Measurements from ENCODE around the gene EGFR.

The EGFR gene

GRCh38 chr7:55043691-55044370, 25.0 kb downstream of the EGFR start:
- no peak for DNase-seq

GRCh38 chr7:55044371-55044717, 25.5 kb downstream of the EGFR start:
- DNase-seq, result no peak

- no peak for DNase-seq
Measured at GRCh38 chr7:55044791-55045190, 26.0 kb downstream of the EGFR start.

GRCh38 chr7:55046582-55047342, 27.9 kb downstream of the EGFR start:
- DNase-seq, result no peak

GRCh38 chr7:55048221-55048859, 29.5 kb downstream of the EGFR start:
- DNase-seq, result no peak

GRCh38 chr7:55050281-55050680, 31.5 kb downstream of the EGFR start:
- DNase-seq, result no peak

- no peak for DNase-seq
Measured at GRCh38 chr7:55052081-55052480, 33.3 kb downstream of the EGFR start.

GRCh38 chr7:55052741-55053427, 34.1 kb downstream of the EGFR start:
- DNase-seq, result no peak

GRCh38 chr7:55053651-55054571, 35.1 kb downstream of the EGFR start:
- no peak for DNase-seq

GRCh38 chr7:55054758-55055157, 35.9 kb downstream of the EGFR start:
- no peak for DNase-seq

- DNase-seq, result no peak
Measured at GRCh38 chr7:55055479-55055878, 36.7 kb downstream of the EGFR start.

GRCh38 chr7:55056068-55056467, 37.3 kb downstream of the EGFR start:
- DNase-seq, result no peak

GRCh38 chr7:55056577-55057480, 38.0 kb downstream of the EGFR start:
- no peak for DNase-seq

GRCh38 chr7:55058314-55058713, 39.5 kb downstream of the EGFR start:
- DNase-seq, result no peak

- DNase-seq, result no peak
Measured at GRCh38 chr7:55059021-55059420, 40.2 kb downstream of the EGFR start.

GRCh38 chr7:55060085-55060484, 41.3 kb downstream of the EGFR start:
- no peak for DNase-seq

- DNase-seq, result no peak
Measured at GRCh38 chr7:55060636-55061022, 41.8 kb downstream of the EGFR start.

GRCh38 chr7:55061726-55062499, 43.1 kb downstream of the EGFR start:
- DNase-seq, result no peak

- DNase-seq, result no peak
Measured at GRCh38 chr7:55063061-55063460, 44.2 kb downstream of the EGFR start.

GRCh38 chr7:55063633-55064032, 44.8 kb downstream of the EGFR start:
- DNase-seq, result no peak

- DNase-seq, result no peak
Measured at GRCh38 chr7:55065079-55065478, 46.3 kb downstream of the EGFR start.

All from activated naive CD4-positive, alpha-beta T cell (primary cell).